H1 (cell line): ENCODE data around the gene RNU6-9.

Experiments used
- BACH1 ChIP-seq: IDR thresholded peaks from 2 replicates; pipeline ENCODE4 v1.6.1; 2012; ENCODE audit warnings: low read length, improper control_type of control experiment
- CHD1 ChIP-seq: IDR thresholded peaks from 2 replicates; pipeline ENCODE4 v1.6.1; 2012; ENCODE audit warnings: low read depth, low read length, improper control_type of control experiment
- CTBP2 ChIP-seq: IDR thresholded peaks from 2 replicates; pipeline ENCODE4 v1.7.0; 2011; ENCODE audit warnings: borderline replicate concordance, mild to moderate bottlenecking, moderate library complexity, mixed read lengths, low read length; ENCODE audit not compliant: insufficient read depth, insufficient read length
- EP300 ChIP-seq, 2 experiments: IDR thresholded peaks; 1 replicate in 1 of 2; 2 replicates in 1 of 2; pipeline ENCODE4 v1.6.1; 2011 to 2012; ENCODE audit warnings: low read depth in 2 of 2, low read length in 2 of 2, mild to moderate bottlenecking in 2 of 2, borderline replicate concordance in 1 of 2, inconsistent platforms in 1 of 2, moderate library complexity in 1 of 2
- GABPA ChIP-seq: IDR thresholded peaks from 2 replicates; pipeline ENCODE4 v1.6.1; 2011; ENCODE audit warnings: mild to moderate bottlenecking, low read length, moderate library complexity, borderline replicate concordance; ENCODE audit not compliant: insufficient read depth
- JUND ChIP-seq: IDR thresholded peaks from 2 replicates; pipeline ENCODE4 v1.6.1; 2011; ENCODE audit warnings: mild to moderate bottlenecking, improper control_type of control experiment, low read length
- MAX ChIP-seq: IDR thresholded peaks from 2 replicates; pipeline ENCODE4 v1.6.1; 2012; ENCODE audit warnings: inconsistent platforms
- POLR2A ChIP-seq, 2 experiments: IDR thresholded peaks; 1 replicate in 1 of 2; 2 replicates in 1 of 2; pipeline ENCODE4 v1.6.1; 2011; ENCODE audit warnings: low read depth in 2 of 2, low read length in 2 of 2, mild to moderate bottlenecking in 2 of 2; ENCODE audit errors: control extremely low read depth in 1 of 2
- POLR2AphosphoS5 ChIP-seq: IDR thresholded peaks from 2 replicates; pipeline ENCODE4 v1.6.1; 2011; ENCODE audit warnings: low read depth, low read length
- SAP30 ChIP-seq: fragments of 300-600 bp; sonication (generic); IDR thresholded peaks from 2 replicates; pipeline ENCODE4 v1.7.1; 2012; ENCODE audit warnings: low read length, moderate library complexity, mild to moderate bottlenecking, inconsistent platforms; ENCODE audit not compliant: insufficient read depth, insufficient replicate concordance
- YY1 ChIP-seq: IDR thresholded peaks from 2 replicates; pipeline ENCODE4 v1.6.1; 2011; ENCODE audit warnings: low read depth, mild to moderate bottlenecking, low read length
- TF ChIP-seq, protein P1 (sequence below), 3 experiments: IDR thresholded peaks; 1 replicate in 2 of 3; 2 replicates in 1 of 3; pipeline versions ENCODE4 v1.5.1 to v1.6.1; 2011; ENCODE audit warnings: low read length in 3 of 3, mild to moderate bottlenecking in 3 of 3, inconsistent platforms in 2 of 3, low read depth in 1 of 3, moderate library complexity in 1 of 3; ENCODE audit not compliant: insufficient read depth in 1 of 3; ENCODE audit errors: control extremely low read depth in 1 of 3
- TF ChIP-seq, protein P2 (sequence below): IDR thresholded peaks from 2 replicates; pipeline ENCODE4 v1.6.1; 2012; ENCODE audit warnings: inconsistent platforms

GRCh38 chr19:884420-885211, 8.7 kb upstream of the RNU6-9 start:
- TF ChIP-seq, protein P1, sequence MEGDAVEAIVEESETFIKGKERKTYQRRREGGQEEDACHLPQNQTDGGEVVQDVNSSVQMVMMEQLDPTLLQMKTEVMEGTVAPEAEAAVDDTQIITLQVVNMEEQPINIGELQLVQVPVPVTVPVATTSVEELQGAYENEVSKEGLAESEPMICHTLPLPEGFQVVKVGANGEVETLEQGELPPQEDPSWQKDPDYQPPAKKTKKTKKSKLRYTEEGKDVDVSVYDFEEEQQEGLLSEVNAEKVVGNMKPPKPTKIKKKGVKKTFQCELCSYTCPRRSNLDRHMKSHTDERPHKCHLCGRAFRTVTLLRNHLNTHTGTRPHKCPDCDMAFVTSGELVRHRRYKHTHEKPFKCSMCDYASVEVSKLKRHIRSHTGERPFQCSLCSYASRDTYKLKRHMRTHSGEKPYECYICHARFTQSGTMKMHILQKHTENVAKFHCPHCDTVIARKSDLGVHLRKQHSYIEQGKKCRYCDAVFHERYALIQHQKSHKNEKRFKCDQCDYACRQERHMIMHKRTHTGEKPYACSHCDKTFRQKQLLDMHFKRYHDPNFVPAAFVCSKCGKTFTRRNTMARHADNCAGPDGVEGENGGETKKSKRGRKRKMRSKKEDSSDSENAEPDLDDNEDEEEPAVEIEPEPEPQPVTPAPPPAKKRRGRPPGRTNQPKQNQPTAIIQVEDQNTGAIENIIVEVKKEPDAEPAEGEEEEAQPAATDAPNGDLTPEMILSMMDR (IDR thresholded peaks at IDR 0.05; ENCODE audit: control extremely low read depth in 1 of 3, insufficient read depth in 1 of 3, low read depth in 1 of 3, low read length in 3 of 3): no peak
- no peak for TF ChIP-seq EP300 (IDR thresholded peaks at IDR 0.05; ENCODE audit: borderline replicate concordance in 1 of 2, low read depth in 2 of 2, low read length in 2 of 2)
- TF ChIP-seq YY1: no peak
- no peak for TF ChIP-seq POLR2A (IDR thresholded peaks at IDR 0.05; ENCODE audit: control extremely low read depth in 1 of 2, low read depth in 2 of 2, low read length in 2 of 2)
- TF ChIP-seq MAX: no peak
- no peak for TF ChIP-seq CHD1
- no peak for TF ChIP-seq GABPA
- no peak for TF ChIP-seq SAP30
- TF ChIP-seq BACH1: no peak
- no peak for TF ChIP-seq CTBP2
- TF ChIP-seq JUND: no peak
- TF ChIP-seq POLR2AphosphoS5: no peak
- TF ChIP-seq, protein P2, sequence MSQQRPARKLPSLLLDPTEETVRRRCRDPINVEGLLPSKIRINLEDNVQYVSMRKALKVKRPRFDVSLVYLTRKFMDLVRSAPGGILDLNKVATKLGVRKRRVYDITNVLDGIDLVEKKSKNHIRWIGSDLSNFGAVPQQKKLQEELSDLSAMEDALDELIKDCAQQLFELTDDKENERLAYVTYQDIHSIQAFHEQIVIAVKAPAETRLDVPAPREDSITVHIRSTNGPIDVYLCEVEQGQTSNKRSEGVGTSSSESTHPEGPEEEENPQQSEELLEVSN: no peak
